BLaER1 treated with 17β-estradiol and CSF1 and Interleukin-3, amounts not matched to agents 10 nM and 100 nM (cell line): ENCODE data around the gene TCF4.

ENCODE experiments used
- H3K27ac ChIP-seq, 11 experiments: shearing (Covaris generic); formaldehyde crosslinking; 2 replicates each; pipeline ENCODE4 v1.8.1; 2022
- H3K27me3 ChIP-seq, 11 experiments: shearing (Covaris generic); formaldehyde crosslinking; 2 replicates each; pipeline ENCODE4 v1.8.1; 2022
- H3K36me3 ChIP-seq, 11 experiments: shearing (Covaris generic); formaldehyde crosslinking; 2 replicates each; pipeline ENCODE4 v1.8.1; 2022
- H3K4me1 ChIP-seq, 10 experiments: shearing (Covaris generic); formaldehyde crosslinking; 2 replicates each; pipeline ENCODE4 v1.8.1; 2022
- H3K4me2 ChIP-seq, 11 experiments: shearing (Covaris generic); formaldehyde crosslinking; 2 replicates each; pipeline ENCODE4 v1.8.1; 2022
- H3K4me3 ChIP-seq, 10 experiments: shearing (Covaris generic); formaldehyde crosslinking; 2 replicates each; pipeline ENCODE4 v1.8.1; 2022
- H3K9ac ChIP-seq, 11 experiments: shearing (Covaris generic); formaldehyde crosslinking; 2 replicates each; pipeline ENCODE4 v1.8.1; 2022
- H3K9me3 ChIP-seq, 11 experiments: shearing (Covaris generic); formaldehyde crosslinking; replicated peaks in 1 of 11; 2 replicates each; pipeline ENCODE4 v1.8.1; 2022
- H4K20me1 ChIP-seq, 11 experiments: shearing (Covaris generic); formaldehyde crosslinking; 2 replicates each; pipeline ENCODE4 v1.8.1; 2022
- Cebpa-rat ChIP-seq, 11 experiments: shearing (Covaris generic); IDR thresholded peaks; 2 replicates each; pipeline ENCODE4 v1.8.1; 2022

The TCF4 gene

GRCh38 chr18:55266981-55267380 lies 321.0 kb downstream of the TCF4 start:
- H4K20me1 ChIP-seq: peaks cover 0 to 92% (median 51%) of the 10 kb centered on the region in 11 experiments; a peak in 17 of 22 replicates
- no peaks in the 10 kb centered on the region for H3K9me3 ChIP-seq
- no peak for TF ChIP-seq Cebpa-rat (IDR thresholded peaks at IDR 0.05)
- H3K27ac ChIP-seq: peak overlapping the region in 4 of 11 experiments; percentile 75 to 96 (median 84); a peak in 8 of 22 replicates
- H3K4me2 ChIP-seq: peak overlapping the region in 8 of 11 experiments; percentile 13 to 88 (median 65); a peak in 13 of 22 replicates
- peaks cover 17 to 80% (median 35%) of the 10 kb centered on the region in 10 experiments; a peak in 19 of 20 replicates for H3K4me1 ChIP-seq
- H3K9ac ChIP-seq: no peak overlapping the region
- peaks cover 88 to 100% (median 98%) of the 10 kb centered on the region in 11 experiments for H3K36me3 ChIP-seq
- H3K27me3 ChIP-seq: no peaks in the 10 kb centered on the region
- H3K4me3 ChIP-seq: no peak overlapping the region

GRCh38 chr18:55265984-55266383 lies 322.0 kb downstream of the TCF4 start:
- peak overlapping the region in 4 of 11 experiments; percentile 48 to 96 (median 84); a peak in 7 of 22 replicates for H3K27ac ChIP-seq
- H3K9ac ChIP-seq: peak overlapping the region in 3 of 11 experiments; percentile 8 to 38 (median 15); a peak in 2 of 22 replicates
- no peak overlapping the region for H3K4me3 ChIP-seq
- H4K20me1 ChIP-seq: peaks cover 0 to 91% (median 53%) of the 10 kb centered on the region in 11 experiments; a peak in 17 of 22 replicates
- no peaks in the 10 kb centered on the region for H3K27me3 ChIP-seq
- H3K4me2 ChIP-seq: peak overlapping the region in 9 of 11 experiments; percentile 7 to 88 (median 52); a peak in 13 of 22 replicates
- H3K9me3 ChIP-seq: no peaks in the 10 kb centered on the region
- H3K4me1 ChIP-seq: peaks cover 17 to 70% (median 35%) of the 10 kb centered on the region in 10 experiments; a peak in 19 of 20 replicates
- H3K36me3 ChIP-seq: peaks cover 88 to 100% (median 98%) of the 10 kb centered on the region in 11 experiments
- TF ChIP-seq Cebpa-rat (IDR thresholded peaks at IDR 0.05): no peak

GRCh38 chr18:55265130-55265675 lies 322.8 kb downstream of the TCF4 start:
- Histone ChIP-seq H3K9me3 (no peaks in the 10 kb centered on the region), H3K4me3 (no peak overlapping the region), H3K27me3 (no peaks in the 10 kb centered on the region), H3K9ac (no peak overlapping the region), H3K36me3 (peaks cover 88 to 100% (median 98%) of the 10 kb centered on the region in 11 experiments), H3K4me2 (peak overlapping the region in 4 of 11 experiments; percentile 78 to 88 (median 80); a peak in 7 of 22 replicates), H4K20me1 (peaks cover 0 to 83% (median 53%) of the 10 kb centered on the region in 11 experiments; a peak in 17 of 22 replicates), H3K4me1 (peaks cover 17 to 63% (median 35%) of the 10 kb centered on the region in 10 experiments; a peak in 19 of 20 replicates), H3K27ac (peak overlapping the region in 3 of 11 experiments; percentile 10 to 96 (median 19); a peak in 3 of 22 replicates)
- TF ChIP-seq Cebpa-rat (IDR thresholded peaks at IDR 0.05): no peak

GRCh38 chr18:55264108-55264507 lies 323.9 kb downstream of the TCF4 start:
- Histone ChIP-seq H3K4me1 (peaks cover 17 to 52% (median 33%) of the 10 kb centered on the region in 10 experiments; a peak in 19 of 20 replicates), H3K27me3 (no peaks in the 10 kb centered on the region), H3K9ac (no peak overlapping the region), H3K36me3 (peaks cover 88 to 100% (median 98%) of the 10 kb centered on the region in 11 experiments), H4K20me1 (peaks cover 0 to 75% (median 52%) of the 10 kb centered on the region in 11 experiments; a peak in 17 of 22 replicates), H3K4me3 (no peak overlapping the region), H3K4me2 (peak overlapping the region in 1 of 11 experiments; percentile 81; a peak in 2 of 22 replicates), H3K9me3 (no peaks in the 10 kb centered on the region), H3K27ac (no peak overlapping the region)
- TF ChIP-seq Cebpa-rat (IDR thresholded peaks at IDR 0.05): no peak

- no peak overlapping the region for H3K9ac ChIP-seq
- H3K36me3 ChIP-seq: peaks cover 94 to 100% (median 98%) of the 10 kb centered on the region in 11 experiments
Measured at GRCh38 chr18:55262021-55262560, 325.9 kb downstream of the TCF4 start.

GRCh38 chr18:55261253-55261652 lies 326.7 kb downstream of the TCF4 start:
- TF ChIP-seq Cebpa-rat (IDR thresholded peaks at IDR 0.05): no peak
- no peak overlapping the region for H3K27ac ChIP-seq
- H3K4me1 ChIP-seq: peaks cover 1 to 23% (median 8%) of the 10 kb centered on the region in 10 experiments; a peak in 18 of 20 replicates
- H3K36me3 ChIP-seq: peaks cover 94 to 100% (median 98%) of the 10 kb centered on the region in 11 experiments
- peaks cover 0 to 62% (median 32%) of the 10 kb centered on the region in 11 experiments; a peak in 17 of 22 replicates for H4K20me1 ChIP-seq
- no peak overlapping the region for H3K9ac ChIP-seq
- no peak overlapping the region for H3K4me2 ChIP-seq
- H3K4me3 ChIP-seq: no peak overlapping the region
- H3K9me3 ChIP-seq: no peaks in the 10 kb centered on the region
- no peaks in the 10 kb centered on the region for H3K27me3 ChIP-seq

More at GRCh38 chr18:55262021-55262560, 325.9 kb downstream of the TCF4 start:
- TF ChIP-seq Cebpa-rat (IDR thresholded peaks at IDR 0.05): no peak
- no peak overlapping the region for H3K4me3 ChIP-seq
- H3K27me3 ChIP-seq: no peaks in the 10 kb centered on the region
- H4K20me1 ChIP-seq: peaks cover 0 to 59% (median 40%) of the 10 kb centered on the region in 11 experiments; a peak in 17 of 22 replicates
- H3K4me1 ChIP-seq: peaks cover 10 to 31% (median 16%) of the 10 kb centered on the region in 10 experiments; a peak in 18 of 20 replicates
- no peak overlapping the region for H3K4me2 ChIP-seq
- H3K27ac ChIP-seq: no peak overlapping the region
- H3K9me3 ChIP-seq: no peaks in the 10 kb centered on the region

GRCh38 chr18:55258088-55258487 lies 329.9 kb downstream of the TCF4 start:
- Histone ChIP-seq H3K9me3 (peaks cover 0 to 9% (median 0%) of the 10 kb centered on the region in 11 experiments; a peak in 3 of 22 replicates), H3K27me3 (no peaks in the 10 kb centered on the region), H3K4me2 (no peak overlapping the region), H4K20me1 (peaks cover 0 to 51% (median 8%) of the 10 kb centered on the region in 11 experiments; a peak in 7 of 22 replicates), H3K9ac (no peak overlapping the region), H3K4me1 (no peaks in the 10 kb centered on the region; a peak in 1 of 20 replicates), H3K4me3 (no peak overlapping the region), H3K36me3 (peaks cover 96 to 100% (median 100%) of the 10 kb centered on the region in 11 experiments), H3K27ac (no peak overlapping the region)
- no peak for TF ChIP-seq Cebpa-rat (IDR thresholded peaks at IDR 0.05)

- H4K20me1 ChIP-seq: peaks cover 0 to 53% (median 8%) of the 10 kb centered on the region in 11 experiments; a peak in 6 of 22 replicates
- H3K4me3 ChIP-seq: no peak overlapping the region
- TF ChIP-seq Cebpa-rat (IDR thresholded peaks at IDR 0.05): no peak
- H3K27ac ChIP-seq: no peak overlapping the region
- peaks cover 0 to 6% (median 0%) of the 10 kb centered on the region in 10 experiments; a peak in 2 of 20 replicates for H3K4me1 ChIP-seq
- H3K36me3 ChIP-seq: peaks cover 96 to 100% (median 100%) of the 10 kb centered on the region in 11 experiments
- peaks cover 0 to 9% (median 0%) of the 10 kb centered on the region in 11 experiments; a peak in 3 of 22 replicates for H3K9me3 ChIP-seq
- no peaks in the 10 kb centered on the region for H3K27me3 ChIP-seq
- H3K4me2 ChIP-seq: no peak overlapping the region
- H3K9ac ChIP-seq: no peak overlapping the region
Measured at GRCh38 chr18:55256929-55257289, 331.1 kb downstream of the TCF4 start.
